Measurements from ENCODE around the gene SEMA3C. TPM values are rescaled to one million over a fixed set of nuclear protein-coding genes. Genes with fewer than 3 reads are reported as not detected.

Gene SEMA3C
- total and polyA plus RNA-seq, 12 donors = 2.4 to 20.5 (median 6.2) TPM

DNA sequence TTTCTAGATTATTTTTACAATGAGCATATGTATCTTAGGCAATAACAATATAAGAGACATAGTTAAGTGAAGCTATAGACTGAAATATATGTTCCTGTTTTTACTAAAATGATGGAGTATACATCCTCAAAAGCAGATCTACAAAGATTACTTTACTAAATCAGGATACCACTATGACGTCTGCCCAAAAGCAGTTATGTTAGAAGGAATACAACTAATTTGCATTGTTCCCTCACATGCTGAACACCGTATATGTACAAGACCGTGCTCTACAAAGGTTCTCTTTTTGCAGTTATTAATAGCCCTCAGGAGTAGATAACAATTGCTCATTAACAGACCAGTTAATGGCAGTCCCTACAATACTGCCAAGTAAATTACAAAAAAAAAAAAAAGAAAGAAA lies 143.0 kb downstream of the SEMA3C start:
- WGBS, 4 donors = 54 to 74% (median 63%) methylated on average over 3 of the region's 3 CpGs
- no peaks in the 10 kb centered on the region for H3K4me1 ChIP-seq (replicated peaks in 1 of 2)
- no peaks in the 10 kb centered on the region for H3K27me3 ChIP-seq
- H3K36me3 ChIP-seq (replicated peaks in 1 of 2) = no peaks in the 10 kb centered on the region
- no peak for TF ChIP-seq POLR2A (IDR thresholded peaks at IDR 0.05)
- TF ChIP-seq, protein P1, sequence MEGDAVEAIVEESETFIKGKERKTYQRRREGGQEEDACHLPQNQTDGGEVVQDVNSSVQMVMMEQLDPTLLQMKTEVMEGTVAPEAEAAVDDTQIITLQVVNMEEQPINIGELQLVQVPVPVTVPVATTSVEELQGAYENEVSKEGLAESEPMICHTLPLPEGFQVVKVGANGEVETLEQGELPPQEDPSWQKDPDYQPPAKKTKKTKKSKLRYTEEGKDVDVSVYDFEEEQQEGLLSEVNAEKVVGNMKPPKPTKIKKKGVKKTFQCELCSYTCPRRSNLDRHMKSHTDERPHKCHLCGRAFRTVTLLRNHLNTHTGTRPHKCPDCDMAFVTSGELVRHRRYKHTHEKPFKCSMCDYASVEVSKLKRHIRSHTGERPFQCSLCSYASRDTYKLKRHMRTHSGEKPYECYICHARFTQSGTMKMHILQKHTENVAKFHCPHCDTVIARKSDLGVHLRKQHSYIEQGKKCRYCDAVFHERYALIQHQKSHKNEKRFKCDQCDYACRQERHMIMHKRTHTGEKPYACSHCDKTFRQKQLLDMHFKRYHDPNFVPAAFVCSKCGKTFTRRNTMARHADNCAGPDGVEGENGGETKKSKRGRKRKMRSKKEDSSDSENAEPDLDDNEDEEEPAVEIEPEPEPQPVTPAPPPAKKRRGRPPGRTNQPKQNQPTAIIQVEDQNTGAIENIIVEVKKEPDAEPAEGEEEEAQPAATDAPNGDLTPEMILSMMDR (IDR thresholded peaks at IDR 0.05) = no peak
- H3K4me3 ChIP-seq = no peak overlapping the region
- intact Hi-C loops (cut with DNase I) = no loop called here
- no peak overlapping the region for H3K27ac ChIP-seq
- H3K9me3 ChIP-seq (replicated peaks in 1 of 3) = no peaks in the 10 kb centered on the region
- DNase-seq = no peak

GRCh38 chr7:80775482-80775881 lies 143.4 kb downstream of the SEMA3C start:
- TF ChIP-seq, protein P1 (IDR thresholded peaks at IDR 0.05) = no peak
- TF ChIP-seq POLR2A (IDR thresholded peaks at IDR 0.05) = no peak
- Histone ChIP-seq H3K4me1 (replicated peaks in 1 of 2) (no peaks in the 10 kb centered on the region), H3K27ac (no peak overlapping the region), H3K4me3 (no peak overlapping the region), H3K9me3 (replicated peaks in 1 of 3) (no peaks in the 10 kb centered on the region), H3K27me3 (no peaks in the 10 kb centered on the region), H3K36me3 (replicated peaks in 1 of 2) (no peaks in the 10 kb centered on the region)
- no peak for DNase-seq
- intact Hi-C loops (cut with DNase I) = no loop called here

DNA sequence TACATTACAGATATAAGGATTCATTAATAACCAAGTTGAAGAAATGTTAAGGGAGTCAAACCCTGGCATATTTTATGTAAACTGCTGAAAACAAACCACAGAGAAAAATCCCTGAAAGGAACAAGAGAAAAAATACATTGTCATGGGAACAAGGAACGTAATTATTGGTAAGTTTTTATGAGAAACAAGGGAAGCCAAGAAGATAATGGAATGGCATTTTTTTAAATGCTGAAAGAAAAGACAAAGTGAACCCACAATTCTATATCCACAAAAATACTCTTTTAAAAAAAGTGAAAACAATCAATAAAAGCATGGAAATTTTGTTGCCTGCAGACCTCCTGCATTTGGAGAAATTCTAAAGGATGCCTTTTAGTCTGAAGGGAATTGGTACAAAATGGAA lies 144.0 kb downstream of the SEMA3C start:
- TF ChIP-seq, protein P1 (IDR thresholded peaks at IDR 0.05) = no peak
- no peak for TF ChIP-seq POLR2A (IDR thresholded peaks at IDR 0.05)
- intact Hi-C loops (cut with DNase I) = no loop called here
- WGBS, 4 donors = 65 to 85% (median 75%) methylated on average over 1 of the region's 1 CpG

DNA sequence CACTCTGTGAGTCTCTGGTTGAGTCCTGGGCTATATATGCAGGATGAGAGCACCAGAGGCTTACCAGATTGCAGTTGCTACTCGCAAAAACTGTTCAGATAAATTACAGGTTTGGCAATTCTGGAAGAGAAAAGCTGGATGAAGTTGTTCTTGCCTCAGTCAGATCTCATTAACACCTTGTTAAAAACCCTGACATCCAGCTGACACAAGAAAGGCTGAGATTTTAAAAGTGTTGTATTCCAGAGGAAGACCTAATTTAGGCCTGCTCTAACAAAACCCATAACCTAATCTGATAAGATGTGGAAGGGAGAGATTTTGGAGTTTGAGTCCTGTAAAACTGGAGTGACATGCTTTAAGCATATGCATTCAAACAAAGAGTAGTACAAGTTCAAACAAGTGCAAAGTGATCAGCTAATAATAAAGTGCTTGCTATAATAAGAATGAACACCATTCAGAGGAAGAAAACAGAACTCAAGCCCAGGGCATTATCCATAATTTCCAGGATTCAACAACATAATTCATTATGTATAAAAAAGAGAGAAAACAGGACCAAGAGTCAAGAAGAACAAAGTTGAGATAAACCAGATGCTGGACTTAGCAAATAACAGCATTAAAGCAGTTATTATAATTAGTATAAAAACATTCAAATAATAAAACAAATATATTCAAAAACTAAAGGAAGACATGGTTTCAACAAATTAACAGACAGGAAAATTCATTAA lies 144.9 kb downstream of the SEMA3C start:
- intact Hi-C loops (cut with DNase I) = no loop called here
- TF ChIP-seq, protein P1 (IDR thresholded peaks at IDR 0.05) = no peak
- no peak for TF ChIP-seq POLR2A (IDR thresholded peaks at IDR 0.05)
- Histone ChIP-seq H3K9me3 (replicated peaks in 1 of 3) (no peaks in the 10 kb centered on the region), H3K27ac (no peak overlapping the region), H3K4me1 (replicated peaks in 1 of 2) (no peaks in the 10 kb centered on the region), H3K4me3 (no peak overlapping the region), H3K36me3 (replicated peaks in 1 of 2) (no peaks in the 10 kb centered on the region), H3K27me3 (no peaks in the 10 kb centered on the region)
- DNase-seq = no peak
- 38 to 76% (median 63%) methylated on average over 1 of the region's 1 CpG for WGBS, 4 donors

More for the DNA sequence above, 144.0 kb downstream of the SEMA3C start:
- no peaks in the 10 kb centered on the region for H3K4me1 ChIP-seq (replicated peaks in 1 of 2)
- DNase-seq = no peak
- no peak overlapping the region for H3K27ac ChIP-seq
- H3K27me3 ChIP-seq = no peaks in the 10 kb centered on the region
- no peak overlapping the region for H3K4me3 ChIP-seq
- no peaks in the 10 kb centered on the region for H3K9me3 ChIP-seq (replicated peaks in 1 of 3)
- H3K36me3 ChIP-seq (replicated peaks in 1 of 2) = no peaks in the 10 kb centered on the region
